Stimulated activated naive CD8-positive, alpha-beta T cell treated with anti-CD3 and anti-CD28 coated beads, Interleukin-15, Interleukin-2, amounts not matched to agents 100 ng/mL and 50 ng/mL, for 24 hours (primary cell): ENCODE measurements around the gene FBXO2.
"Not testable (repeated sequence)": the region's sequence is repeated elsewhere in the genome, so short reads cannot be mapped to it uniquely, and the experiment has no call there.

Experiments used
- H3K27ac Mint-ChIP-seq: one replicate; pipeline ENCODE4 v1.8.0; 2021; ENCODE audit warnings: mild to moderate bottlenecking, mixed read lengths
- H3K27me3 Mint-ChIP-seq: one replicate; pipeline ENCODE4 v1.8.0; 2021; ENCODE audit warnings: mixed read lengths
- H3K36me3 Mint-ChIP-seq: one replicate; pipeline ENCODE4 v1.8.0; 2021; ENCODE audit warnings: low read depth, mixed read lengths
- H3K4me1 Mint-ChIP-seq: one replicate; pipeline ENCODE4 v1.8.0; 2021; ENCODE audit warnings: low read depth, mixed read lengths
- H3K4me3 Mint-ChIP-seq: one replicate; pipeline ENCODE4 v1.8.0; 2021; ENCODE audit warnings: mild to moderate bottlenecking, mixed read lengths
- H3K9me3 Mint-ChIP-seq: one replicate; pipeline ENCODE4 v1.8.0; 2021; ENCODE audit warnings: mixed read lengths

FBXO2 gene

GRCh38 chr1:11610629-11611180 lies 43.5 kb downstream of the FBXO2 start:
- Mint-ChIP-seq H3K4me1 (no peaks in the 10 kb centered on the region), H3K9me3 (no peaks in the 10 kb centered on the region), H3K27ac (no peak overlapping the region)

DNA sequence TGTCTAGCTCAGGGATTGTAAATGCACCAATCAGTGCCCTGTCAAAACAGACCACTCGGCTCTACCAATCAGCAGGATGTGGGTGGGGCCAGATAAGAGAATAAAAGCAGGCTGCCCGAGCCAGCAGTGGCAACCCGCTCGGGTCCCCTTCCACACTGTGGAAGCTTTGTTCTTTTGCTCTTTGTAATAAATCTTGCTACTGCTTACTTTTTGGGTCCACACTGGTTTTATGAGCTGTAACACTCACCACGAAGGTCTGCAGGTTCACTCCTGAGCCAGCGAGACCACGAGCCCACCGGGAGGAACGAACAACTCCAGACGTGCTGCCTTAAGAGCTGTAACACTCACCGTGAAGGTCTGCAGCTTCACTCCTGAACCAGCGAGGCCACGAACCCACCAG lies 44.9 kb downstream of the FBXO2 start:
- H3K27ac Mint-ChIP-seq, H3K36me3 Mint-ChIP-seq, H3K9me3 Mint-ChIP-seq, H3K4me3 Mint-ChIP-seq, H3K4me1 Mint-ChIP-seq, H3K27me3 Mint-ChIP-seq: not testable (repeated sequence)

More at GRCh38 chr1:11610629-11611180, 43.5 kb downstream of the FBXO2 start:
- Mint-ChIP-seq H3K4me3 (no peak overlapping the region), H3K27me3 (peaks cover 6% of the 10 kb centered on the region), H3K36me3 (no peaks in the 10 kb centered on the region)

DNA sequence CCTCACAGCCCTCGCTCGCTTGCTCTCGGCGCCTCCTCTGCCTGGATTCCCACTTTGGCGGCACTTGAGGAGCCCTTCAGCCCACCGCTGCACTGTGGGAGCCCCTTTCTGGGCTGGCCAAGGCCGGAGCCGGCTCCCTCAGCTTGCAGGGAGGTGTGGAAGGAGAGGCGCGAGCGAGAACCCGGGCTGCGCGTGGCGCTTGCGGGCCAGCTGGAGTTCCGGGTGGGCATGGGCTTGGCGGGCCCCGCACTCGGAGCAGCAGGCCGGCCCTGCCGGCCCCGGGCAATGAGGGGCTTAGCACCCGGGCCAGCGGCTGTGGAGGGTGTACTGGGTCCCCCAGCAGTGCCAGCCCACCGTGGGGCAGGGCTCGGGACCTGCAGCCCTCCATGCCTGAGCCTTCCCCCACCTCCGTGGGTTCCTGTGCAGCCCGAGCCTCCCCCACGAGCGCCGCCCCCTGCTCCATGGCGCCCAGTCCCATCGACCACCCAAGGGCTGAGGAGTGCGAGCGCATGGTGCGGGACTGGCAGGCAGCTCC lies 45.6 kb downstream of the FBXO2 start:
- not testable (repeated sequence) for H3K36me3 Mint-ChIP-seq, H3K4me1 Mint-ChIP-seq, H3K27me3 Mint-ChIP-seq, H3K4me3 Mint-ChIP-seq, H3K27ac Mint-ChIP-seq, H3K9me3 Mint-ChIP-seq

- Mint-ChIP-seq H3K4me3 (no peak overlapping the region), H3K9me3 (no peaks in the 10 kb centered on the region), H3K36me3 (no peaks in the 10 kb centered on the region), H3K27ac (no peak overlapping the region), H3K4me1 (no peaks in the 10 kb centered on the region), H3K27me3 (no peaks in the 10 kb centered on the region)
Measured at GRCh38 chr1:11606775-11607174, 47.5 kb downstream of the FBXO2 start.

- Mint-ChIP-seq H3K27me3 (peaks cover 6% of the 10 kb centered on the region), H3K27ac (no peak overlapping the region), H3K4me3 (no peak overlapping the region), H3K9me3 (no peaks in the 10 kb centered on the region), H3K4me1 (no peaks in the 10 kb centered on the region), H3K36me3 (no peaks in the 10 kb centered on the region)
Measured at GRCh38 chr1:11602981-11603380, 51.2 kb downstream of the FBXO2 start.

DNA sequence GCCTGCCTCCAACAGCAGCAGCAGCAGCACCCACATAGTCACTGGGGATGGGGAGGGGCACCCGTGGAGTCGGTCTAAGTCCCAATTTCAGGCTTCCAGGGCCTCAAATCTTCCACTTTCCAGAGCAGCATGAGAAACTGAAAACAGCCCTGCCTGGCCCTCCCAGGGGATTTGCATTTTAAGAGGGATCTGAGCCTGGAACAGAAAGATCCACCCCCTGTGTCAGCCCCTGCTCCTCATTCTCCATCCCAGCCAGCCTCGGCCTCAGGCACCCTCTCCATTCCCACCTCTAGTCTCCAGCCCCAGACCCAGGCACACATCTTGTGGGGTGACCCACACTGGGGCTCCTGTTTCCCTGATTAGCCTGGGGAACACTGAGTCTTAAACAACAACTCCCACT lies 51.8 kb downstream of the FBXO2 start:
- no peaks in the 10 kb centered on the region for H3K36me3 Mint-ChIP-seq

DNA sequence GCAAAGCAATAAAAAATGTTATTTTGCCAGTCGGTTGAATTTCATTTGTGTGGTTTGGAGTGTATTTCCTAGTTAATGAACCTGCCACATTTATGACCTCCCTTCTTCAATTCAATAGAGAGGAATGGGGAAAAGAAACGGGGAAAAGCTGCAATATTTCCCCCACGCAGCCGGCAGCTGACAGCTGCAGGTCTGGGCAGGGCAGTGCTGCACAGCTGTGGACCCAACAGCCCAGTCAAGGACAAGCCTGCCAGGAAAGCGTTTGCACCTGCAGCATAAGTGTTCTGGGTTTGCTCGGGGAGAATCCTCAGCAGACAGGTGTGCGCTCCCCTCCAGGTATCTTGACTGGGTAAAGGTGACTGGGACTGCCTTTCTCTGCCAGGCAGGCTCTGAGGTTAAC lies 53.4 kb downstream of the FBXO2 start:
- no peak overlapping the region for H3K27ac Mint-ChIP-seq
- H3K9me3 Mint-ChIP-seq = no peaks in the 10 kb centered on the region
- H3K4me3 Mint-ChIP-seq = no peak overlapping the region
- no peaks in the 10 kb centered on the region for H3K36me3 Mint-ChIP-seq
- no peaks in the 10 kb centered on the region for H3K4me1 Mint-ChIP-seq
- H3K27me3 Mint-ChIP-seq = peaks cover 14% of the 10 kb centered on the region

More for the DNA sequence above, 51.8 kb downstream of the FBXO2 start:
- H3K27ac Mint-ChIP-seq = no peak overlapping the region
- no peak overlapping the region for H3K4me3 Mint-ChIP-seq
- no peaks in the 10 kb centered on the region for H3K4me1 Mint-ChIP-seq
- H3K27me3 Mint-ChIP-seq = peaks cover 6% of the 10 kb centered on the region
- no peaks in the 10 kb centered on the region for H3K9me3 Mint-ChIP-seq

GRCh38 chr1:11599891-11600576 lies 54.2 kb downstream of the FBXO2 start:
- Mint-ChIP-seq H3K27ac (no peak overlapping the region), H3K4me3 (no peak overlapping the region), H3K27me3 (peaks cover 19% of the 10 kb centered on the region), H3K4me1 (no peaks in the 10 kb centered on the region), H3K9me3 (no peaks in the 10 kb centered on the region), H3K36me3 (no peaks in the 10 kb centered on the region)

DNA sequence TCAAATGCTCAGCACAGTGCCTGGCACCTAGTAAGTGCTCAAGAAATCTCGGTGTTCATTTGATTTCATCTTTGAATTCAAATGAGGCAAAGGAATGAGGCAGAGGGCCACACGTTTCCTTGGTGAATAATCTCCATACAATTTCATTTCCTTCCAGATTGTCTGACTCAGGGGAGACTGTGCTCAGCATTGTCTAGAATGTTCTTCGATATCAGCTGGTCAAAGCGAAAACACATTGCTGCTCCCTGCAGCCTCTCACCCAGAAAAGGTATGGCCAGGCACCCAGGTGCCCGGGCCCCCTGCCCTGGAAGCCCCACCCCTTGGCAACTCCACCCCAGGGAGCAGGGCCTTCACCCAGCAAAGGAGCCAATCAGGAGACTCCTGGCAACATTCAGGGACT lies 55.8 kb downstream of the FBXO2 start:
- Mint-ChIP-seq H3K36me3 (no peaks in the 10 kb centered on the region), H3K27me3 (peaks cover 24% of the 10 kb centered on the region), H3K27ac (no peak overlapping the region), H3K4me3 (no peak overlapping the region), H3K9me3 (no peaks in the 10 kb centered on the region), H3K4me1 (no peaks in the 10 kb centered on the region)
